ENCODE results near the gene NPRL2.

DNA sequence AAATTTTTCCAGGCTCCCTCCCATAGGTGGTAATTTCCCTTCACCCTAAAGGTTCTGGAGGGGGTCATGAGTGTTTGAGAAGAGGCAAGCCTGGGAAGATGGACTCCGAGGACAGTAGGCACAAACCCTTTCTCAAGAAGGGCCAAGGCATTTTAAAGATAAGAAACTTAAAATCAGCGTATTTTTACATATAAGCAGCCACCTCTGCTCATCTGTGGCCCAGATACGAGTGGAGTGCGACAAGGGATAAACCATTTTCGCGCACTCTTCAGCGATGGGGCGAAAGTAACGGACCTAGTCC lies 10.5 kb downstream of the NPRL2 start:
- TF ChIP-seq, protein P1, sequence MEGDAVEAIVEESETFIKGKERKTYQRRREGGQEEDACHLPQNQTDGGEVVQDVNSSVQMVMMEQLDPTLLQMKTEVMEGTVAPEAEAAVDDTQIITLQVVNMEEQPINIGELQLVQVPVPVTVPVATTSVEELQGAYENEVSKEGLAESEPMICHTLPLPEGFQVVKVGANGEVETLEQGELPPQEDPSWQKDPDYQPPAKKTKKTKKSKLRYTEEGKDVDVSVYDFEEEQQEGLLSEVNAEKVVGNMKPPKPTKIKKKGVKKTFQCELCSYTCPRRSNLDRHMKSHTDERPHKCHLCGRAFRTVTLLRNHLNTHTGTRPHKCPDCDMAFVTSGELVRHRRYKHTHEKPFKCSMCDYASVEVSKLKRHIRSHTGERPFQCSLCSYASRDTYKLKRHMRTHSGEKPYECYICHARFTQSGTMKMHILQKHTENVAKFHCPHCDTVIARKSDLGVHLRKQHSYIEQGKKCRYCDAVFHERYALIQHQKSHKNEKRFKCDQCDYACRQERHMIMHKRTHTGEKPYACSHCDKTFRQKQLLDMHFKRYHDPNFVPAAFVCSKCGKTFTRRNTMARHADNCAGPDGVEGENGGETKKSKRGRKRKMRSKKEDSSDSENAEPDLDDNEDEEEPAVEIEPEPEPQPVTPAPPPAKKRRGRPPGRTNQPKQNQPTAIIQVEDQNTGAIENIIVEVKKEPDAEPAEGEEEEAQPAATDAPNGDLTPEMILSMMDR (IDR thresholded peaks at IDR 0.05) = no peak
- TF ChIP-seq POLR2A (IDR thresholded peaks at IDR 0.05) (no peak), POLR2AphosphoS5 (IDR thresholded peaks at IDR 0.05) (no peak)

Data from prostate gland (tissue), 2 donors.